ENCODE results near the gene ARRDC3.

DNA sequence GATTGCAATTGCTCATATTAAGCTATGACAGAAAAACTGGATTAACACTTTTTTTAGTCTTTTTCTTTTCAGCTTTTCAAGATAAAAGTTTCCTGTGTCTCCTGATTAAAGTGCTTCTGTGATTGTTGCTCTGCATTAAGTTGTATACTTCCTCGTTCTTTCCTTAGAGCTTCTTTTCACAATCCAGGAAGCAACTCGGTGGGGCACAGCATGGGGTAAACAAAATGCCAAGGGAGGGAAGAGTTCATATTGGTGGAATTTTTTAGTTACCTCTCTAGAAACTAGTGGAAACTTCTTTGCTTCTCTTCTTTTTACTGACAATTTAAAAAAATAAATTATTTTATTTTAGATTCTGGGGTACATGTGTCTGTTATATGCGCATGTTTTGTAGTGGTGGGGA lies 37.8 kb upstream of the ARRDC3 start:
- TF ChIP-seq, protein P1, sequence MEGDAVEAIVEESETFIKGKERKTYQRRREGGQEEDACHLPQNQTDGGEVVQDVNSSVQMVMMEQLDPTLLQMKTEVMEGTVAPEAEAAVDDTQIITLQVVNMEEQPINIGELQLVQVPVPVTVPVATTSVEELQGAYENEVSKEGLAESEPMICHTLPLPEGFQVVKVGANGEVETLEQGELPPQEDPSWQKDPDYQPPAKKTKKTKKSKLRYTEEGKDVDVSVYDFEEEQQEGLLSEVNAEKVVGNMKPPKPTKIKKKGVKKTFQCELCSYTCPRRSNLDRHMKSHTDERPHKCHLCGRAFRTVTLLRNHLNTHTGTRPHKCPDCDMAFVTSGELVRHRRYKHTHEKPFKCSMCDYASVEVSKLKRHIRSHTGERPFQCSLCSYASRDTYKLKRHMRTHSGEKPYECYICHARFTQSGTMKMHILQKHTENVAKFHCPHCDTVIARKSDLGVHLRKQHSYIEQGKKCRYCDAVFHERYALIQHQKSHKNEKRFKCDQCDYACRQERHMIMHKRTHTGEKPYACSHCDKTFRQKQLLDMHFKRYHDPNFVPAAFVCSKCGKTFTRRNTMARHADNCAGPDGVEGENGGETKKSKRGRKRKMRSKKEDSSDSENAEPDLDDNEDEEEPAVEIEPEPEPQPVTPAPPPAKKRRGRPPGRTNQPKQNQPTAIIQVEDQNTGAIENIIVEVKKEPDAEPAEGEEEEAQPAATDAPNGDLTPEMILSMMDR (IDR thresholded peaks at IDR 0.05; ENCODE audit: poor library complexity), result no peak
- TF ChIP-seq EZH2phosphoT487 (IDR thresholded peaks at IDR 0.05; ENCODE audit: low read depth, severe bottlenecking, unreplicated experiment), result no peak
- TF ChIP-seq EZH2 (IDR thresholded peaks at IDR 0.05; ENCODE audit: borderline replicate concordance), result no peak
